GM18499 (cell line): Measurements from ENCODE around the gene RILPL2.
"Not testable (repeated sequence)": the region's sequence is repeated elsewhere in the genome, so short reads cannot be mapped to it uniquely, and the experiment has no call there.

Experiments used
- ATAC-seq: cut with Tn5 transposase; IDR thresholded peaks from one replicate; pipeline ENCODE4 v1.9.1; 2021; ENCODE audit warnings: moderate number of reproducible peaks; ENCODE audit not compliant: insufficient read depth, unreplicated experiment

The RILPL2 gene

DNA sequence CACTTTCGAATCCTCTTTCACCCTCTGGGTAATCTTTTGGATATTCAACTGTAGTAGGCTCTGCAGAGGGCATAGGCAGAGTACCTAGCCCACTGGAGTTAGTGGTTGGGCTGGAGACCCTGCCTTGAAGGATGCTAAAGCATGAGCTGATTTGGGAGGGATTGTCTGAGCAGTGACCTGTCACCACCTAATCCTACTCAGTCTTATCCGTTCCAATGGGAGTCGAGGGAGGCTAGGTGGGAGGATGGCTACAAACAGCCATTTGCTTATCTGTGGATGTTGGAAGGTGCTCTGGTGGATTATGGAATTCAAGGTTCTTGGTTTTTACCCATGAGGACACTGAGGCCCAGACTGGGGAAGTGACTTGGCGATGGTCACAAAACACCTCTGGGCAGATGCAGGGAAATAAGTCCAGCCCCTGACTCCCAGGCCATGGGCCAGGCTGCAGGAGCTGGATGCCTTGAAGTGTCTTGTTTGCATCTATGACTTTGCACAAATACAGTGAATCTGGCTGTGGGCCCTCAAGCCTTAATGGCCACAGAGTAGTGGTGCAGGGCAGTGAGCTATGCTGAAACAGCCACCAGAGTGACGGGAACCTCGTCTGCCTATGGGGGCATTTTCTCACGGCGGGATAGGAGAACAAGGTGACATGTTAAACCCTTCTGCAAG is 48.8 kb downstream of the RILPL2 start:
- no peak for ATAC-seq

DNA sequence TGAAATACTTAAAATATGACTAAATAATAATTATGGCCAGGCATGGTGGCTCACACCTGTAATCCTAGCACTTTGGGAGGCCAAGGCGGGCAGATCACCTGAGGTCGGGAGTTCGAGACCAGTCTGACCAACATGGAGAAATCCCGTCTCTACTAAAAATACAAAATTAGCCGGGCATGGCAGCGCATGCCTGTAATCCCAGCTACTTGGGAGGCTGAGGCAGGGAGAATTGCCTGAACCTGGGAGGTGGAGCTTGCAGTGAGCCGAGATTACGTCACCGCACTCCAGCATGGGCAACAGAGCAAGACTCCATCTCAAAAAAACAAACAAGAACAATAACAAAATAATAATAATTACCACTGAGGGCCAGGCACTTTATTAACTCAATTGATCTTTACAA is 50.9 kb downstream of the RILPL2 start:
- not testable (repeated sequence) for ATAC-seq

DNA sequence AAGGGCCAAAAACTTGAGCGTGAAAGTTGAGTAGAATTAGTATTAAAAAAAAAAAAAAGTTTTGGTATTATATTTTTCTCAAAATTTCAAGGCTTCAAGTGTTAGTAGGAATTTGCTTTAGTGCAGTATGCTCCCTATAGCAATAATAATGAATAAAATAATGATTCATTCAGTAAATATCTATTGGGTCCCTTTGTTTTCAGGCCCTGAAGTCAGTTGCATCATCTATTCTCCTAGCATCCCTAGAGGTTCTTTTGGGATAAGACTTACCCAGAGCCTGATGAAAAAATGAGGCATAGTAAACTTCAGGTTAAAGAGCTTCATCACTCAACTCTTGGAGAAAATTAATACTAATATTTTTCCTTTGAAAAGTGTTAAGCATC is 51.5 kb downstream of the RILPL2 start:
- no peak for ATAC-seq

DNA sequence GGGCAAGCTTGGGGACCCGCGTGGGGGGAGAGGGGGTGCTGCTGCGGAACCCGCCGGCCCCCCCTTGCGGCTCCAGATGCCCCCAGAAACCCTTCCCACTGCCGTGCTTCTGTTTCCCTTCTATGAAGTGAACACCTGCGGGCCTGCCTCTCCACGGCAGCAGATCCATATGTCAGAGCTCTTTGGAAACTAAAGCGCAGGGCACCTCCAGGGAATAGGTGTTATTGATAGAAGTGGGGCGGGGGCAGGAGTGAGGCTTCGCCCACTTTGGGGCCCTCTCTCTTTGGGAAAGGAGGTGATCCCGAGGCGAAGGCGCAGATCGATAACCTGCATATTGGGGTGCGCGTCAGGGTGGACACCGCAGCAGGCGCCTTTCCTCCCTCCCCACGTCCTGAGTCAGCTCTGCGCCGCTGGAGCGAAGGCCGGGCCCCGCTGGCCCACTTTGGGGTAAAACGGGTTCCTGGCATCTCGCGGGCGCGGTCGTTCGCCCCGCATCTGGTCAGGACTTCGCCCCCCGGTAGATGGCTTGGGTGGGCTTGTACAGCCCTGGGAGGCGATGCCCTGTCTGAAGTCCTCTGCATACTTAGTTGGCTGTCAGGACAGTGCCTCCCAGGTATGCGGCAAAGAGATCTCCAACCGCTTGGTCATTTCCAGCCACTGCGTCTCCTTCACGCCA is 52.0 kb downstream of the RILPL2 start:
- ATAC-seq, result no peak

DNA sequence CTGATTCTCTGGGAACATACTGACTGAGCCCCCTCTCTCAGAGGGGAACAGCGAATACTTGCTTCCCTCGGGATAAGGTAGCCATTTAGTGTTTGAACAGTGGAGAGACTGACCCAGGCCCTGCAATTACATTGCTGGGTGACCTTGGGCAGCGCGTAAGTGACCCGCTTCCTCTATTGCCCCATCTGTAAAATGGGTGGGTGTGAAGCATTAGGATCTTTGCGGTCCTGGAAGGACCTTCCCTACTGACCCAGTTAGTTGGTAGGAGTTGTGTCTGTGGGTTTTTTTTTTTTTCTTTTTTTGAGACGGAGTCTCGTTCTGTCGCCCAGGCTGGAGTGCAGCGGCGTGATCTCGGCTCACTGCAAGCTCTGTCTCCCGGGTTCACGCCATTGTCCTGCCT is 53.8 kb downstream of the RILPL2 start:
- ATAC-seq, result no peak

DNA sequence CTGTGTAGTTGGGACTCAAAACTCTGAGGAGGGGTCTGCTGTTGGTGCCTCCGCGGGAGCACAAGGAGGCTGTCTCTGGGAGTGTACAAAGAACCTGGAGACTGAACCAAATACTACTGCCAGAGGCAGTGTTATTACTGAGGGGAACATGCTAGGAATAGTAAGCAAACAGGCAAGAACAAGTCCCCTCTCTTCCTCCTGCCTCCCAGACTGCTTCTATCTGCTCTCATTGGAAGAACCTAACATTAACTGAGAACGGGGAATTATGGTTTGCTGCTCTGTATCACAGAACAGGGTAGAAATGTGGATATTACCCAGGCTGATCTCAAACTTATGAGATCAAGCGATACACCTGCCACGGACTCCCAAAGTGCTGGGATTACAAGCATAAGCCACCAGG is 57.1 kb downstream of the RILPL2 start:
- no peak for ATAC-seq

DNA sequence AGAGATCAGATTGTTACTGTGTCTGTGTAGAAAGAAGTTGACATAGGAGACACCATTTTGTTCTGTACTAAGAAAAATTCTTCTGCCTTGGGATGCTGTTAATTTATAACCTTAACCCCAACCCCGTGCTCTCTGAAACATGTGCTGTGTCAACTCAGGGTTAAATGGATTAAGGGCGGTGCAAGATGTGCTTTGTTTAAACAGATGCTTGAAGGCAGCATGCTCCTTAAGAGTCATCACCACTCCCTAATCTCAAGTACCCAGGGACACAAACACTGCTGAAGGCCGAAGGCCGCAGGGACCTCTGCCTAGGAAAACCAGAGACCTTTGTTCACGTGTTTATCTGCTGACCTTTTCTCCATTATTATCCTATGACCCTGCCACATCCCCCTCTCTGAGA is 64.1 kb downstream of the RILPL2 start:
- not testable (repeated sequence) for ATAC-seq

DNA sequence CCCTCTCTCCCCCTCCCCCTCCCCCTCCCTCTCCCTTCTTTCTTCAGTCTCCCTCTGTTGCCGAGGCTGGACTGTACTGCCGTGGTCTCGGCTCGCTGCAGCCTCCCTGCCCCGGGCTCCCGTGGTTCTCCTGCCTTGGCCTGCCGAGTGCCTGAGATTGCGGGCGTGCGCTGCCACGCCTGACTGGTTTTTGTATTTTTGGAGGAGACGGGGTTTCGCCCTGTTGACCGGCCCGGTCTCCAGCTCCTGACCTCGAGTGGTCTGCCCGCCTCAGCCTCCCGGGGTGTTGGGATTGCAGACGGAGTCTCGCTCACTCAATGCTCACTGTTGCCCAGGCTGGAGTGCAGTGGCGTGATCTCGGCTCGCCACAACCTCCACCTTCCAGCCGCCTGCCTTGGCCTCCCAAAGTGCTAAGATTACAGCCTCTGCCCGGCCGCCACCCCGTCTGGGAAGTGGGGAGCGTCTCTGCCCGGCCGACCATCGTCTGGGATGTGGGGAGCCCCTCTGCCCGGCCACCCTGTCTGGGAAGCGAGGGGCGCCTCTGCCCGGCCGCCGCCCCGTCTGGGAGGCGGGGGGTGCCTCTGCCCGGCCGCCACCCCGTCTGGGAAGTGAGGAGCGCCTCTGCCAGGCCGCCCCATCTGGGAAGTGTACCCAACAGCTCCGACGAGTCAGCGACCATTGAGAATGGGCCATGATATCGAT is 64.7 kb downstream of the RILPL2 start:
- ATAC-seq, result not testable (repeated sequence)

DNA sequence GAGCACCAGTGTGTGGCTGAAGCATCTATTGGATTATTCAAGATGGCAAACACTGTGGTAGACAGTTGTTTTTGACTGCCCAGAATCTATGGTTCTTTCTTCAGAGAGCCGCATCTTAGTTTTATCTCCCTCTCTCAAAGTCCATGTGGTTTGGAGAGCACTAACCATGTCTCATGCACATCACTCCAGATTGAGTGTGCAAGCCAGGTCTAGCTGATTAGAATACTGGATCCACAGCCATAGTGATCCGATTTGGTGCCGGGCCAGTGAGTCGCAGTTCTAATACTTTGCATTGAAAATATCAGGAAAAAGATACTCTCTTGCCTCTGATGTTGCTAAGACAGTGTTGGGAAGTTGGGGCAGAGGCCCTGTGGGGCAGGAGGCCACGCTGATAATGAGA is 67.3 kb downstream of the RILPL2 start:
- no peak for ATAC-seq

DNA sequence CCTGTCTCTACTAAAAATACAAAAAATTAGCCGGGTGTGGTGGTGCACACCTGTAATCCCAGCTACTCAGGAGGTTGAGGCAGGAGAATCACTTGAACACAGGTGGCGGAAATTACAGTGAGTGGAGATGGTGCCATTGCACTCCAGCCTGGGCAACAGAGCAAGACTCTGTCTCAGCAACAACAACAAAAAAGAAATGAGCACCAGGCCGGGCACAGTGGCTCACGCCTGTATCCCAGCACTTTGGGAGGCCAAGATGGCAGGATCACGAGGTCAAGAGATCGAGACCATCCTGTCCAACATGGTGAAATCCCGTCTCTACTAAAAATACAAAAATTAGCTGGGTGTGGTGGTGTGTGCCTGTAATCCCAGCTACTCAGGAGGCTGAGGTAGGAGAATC is 68.1 kb downstream of the RILPL2 start:
- not testable (repeated sequence) for ATAC-seq

DNA sequence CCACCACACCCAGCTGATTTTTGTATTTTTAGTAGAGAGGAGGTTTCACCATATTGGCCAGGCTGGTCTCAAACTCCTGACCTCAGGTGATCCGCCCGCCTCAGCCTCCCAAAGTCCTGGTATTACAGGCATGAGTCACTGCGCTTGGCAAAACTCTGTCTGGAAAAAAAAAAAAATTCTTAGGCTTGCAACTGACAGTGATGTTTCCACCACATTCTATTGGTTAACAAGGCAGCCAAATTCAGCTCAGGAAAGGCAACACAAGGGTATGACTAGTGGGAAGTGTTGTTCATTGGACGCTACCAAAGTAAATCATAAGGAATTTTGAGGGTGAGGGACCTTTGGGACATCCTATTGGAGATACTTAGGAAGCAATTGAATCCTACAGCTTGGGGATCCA is 69.0 kb downstream of the RILPL2 start:
- ATAC-seq, result no peak
